GM19324 (cell line): ENCODE results near the gene MRI1.
"Not testable (repeated sequence)": the region's sequence is repeated elsewhere in the genome, so short reads cannot be mapped to it uniquely, and the experiment has no call there.

Experiments used
- ATAC-seq: cut with Tn5 transposase; IDR thresholded peaks from one replicate; pipeline ENCODE4 v1.9.1; 2021; ENCODE audit warnings: mild to moderate bottlenecking, moderate library complexity; ENCODE audit not compliant: unreplicated experiment, low FRiP score

The MRI1 gene

GRCh38 chr19:13784731-13785452 is 20.6 kb downstream of the MRI1 start:
- no peak for ATAC-seq

GRCh38 chr19:13788991-13789390 is 24.7 kb downstream of the MRI1 start:
- no peak for ATAC-seq

- ATAC-seq, result no peak
These were observed 26.0 kb downstream of the MRI1 start for GRCh38 chr19:13790354-13790753.

GRCh38 chr19:13793317-13793716 is 29.0 kb downstream of the MRI1 start:
- not testable (repeated sequence) for ATAC-seq

- ATAC-seq, result no peak
These were observed 30.1 kb downstream of the MRI1 start for GRCh38 chr19:13794398-13794756.

GRCh38 chr19:13794757-13795589 is 30.7 kb downstream of the MRI1 start, which contains the start of gene ZSWIM4:
Gene ZSWIM4 (plus strand): TSS chr19:13795443. CDS start chr19:13795649, 206 bp downstream.
- peak; percentile 97 for ATAC-seq

- no peak for ATAC-seq
These were observed 31.4 kb downstream of the MRI1 start for GRCh38 chr19:13795595-13796300.

GRCh38 chr19:13796301-13797057 is 32.2 kb downstream of the MRI1 start:
- no peak for ATAC-seq

GRCh38 chr19:13797058-13797440 is 32.7 kb downstream of the MRI1 start:
- no peak for ATAC-seq

- no peak for ATAC-seq
These were observed 33.5 kb downstream of the MRI1 start for GRCh38 chr19:13797870-13798269.

GRCh38 chr19:13799669-13800068 is 35.3 kb downstream of the MRI1 start:
- ATAC-seq, result no peak

- no peak for ATAC-seq
These were observed 38.7 kb downstream of the MRI1 start for GRCh38 chr19:13803038-13803437.

GRCh38 chr19:13804830-13805683 is 40.7 kb downstream of the MRI1 start:
- ATAC-seq, result no peak

- no peak for ATAC-seq
These were observed 42.4 kb downstream of the MRI1 start for GRCh38 chr19:13806728-13807127.

- ATAC-seq, result no peak
These were observed 43.2 kb downstream of the MRI1 start for GRCh38 chr19:13807421-13808021.

GRCh38 chr19:13808856-13809255 is 44.5 kb downstream of the MRI1 start:
- ATAC-seq, result no peak

- no peak for ATAC-seq
These were observed 48.2 kb downstream of the MRI1 start for GRCh38 chr19:13812544-13812943.

GRCh38 chr19:13813147-13813546 is 48.8 kb downstream of the MRI1 start:
- no peak for ATAC-seq

GRCh38 chr19:13814550-13814949 is 50.2 kb downstream of the MRI1 start:
- ATAC-seq, result no peak
